Progenitor cell of endocrine pancreas (in vitro differentiated cells): ENCODE measurements around the gene SMARCA5. TPM values are rescaled to one million over a fixed set of nuclear protein-coding genes. Genes with fewer than 3 reads are reported as not detected.

Experiments used
- DNase-seq: peaks from one replicate; pipeline ENCODE4 v3.0.0; 2021; ENCODE audit warnings: low spot score; ENCODE audit not compliant: unreplicated experiment
- H3K27ac Mint-ChIP-seq: 2 replicates; pipeline ENCODE4 v1.8.0; 2021; ENCODE audit warnings: mild to moderate bottlenecking, moderate library complexity, mixed read lengths
- H3K27me3 Mint-ChIP-seq: 2 replicates; pipeline ENCODE4 v1.8.0; 2021; ENCODE audit warnings: mixed read lengths
- H3K36me3 Mint-ChIP-seq: 2 replicates; pipeline ENCODE4 v1.8.0; 2022; ENCODE audit warnings: mixed read lengths; ENCODE audit not compliant: insufficient read depth
- H3K4me1 Mint-ChIP-seq: 2 replicates; pipeline ENCODE4 v1.8.0; 2021; ENCODE audit warnings: low read depth, mixed read lengths
- H3K4me3 Mint-ChIP-seq: 2 replicates; pipeline ENCODE4 v1.8.0; 2021; ENCODE audit warnings: low read depth, mild to moderate bottlenecking, moderate library complexity, mixed read lengths
- H3K9me3 Mint-ChIP-seq: 2 replicates; pipeline ENCODE4 v1.8.0; 2021; ENCODE audit warnings: low read depth, mixed read lengths
- total RNA-seq: library from RNA; stranded (reverse); gene quantifications from 2 replicates; pipeline ENCODE4 v1.2.1, GENCODE V29; 2021
- TF ChIP-seq, protein P1 (sequence below): fragments of 200-600 bp; sonication (generic); IDR thresholded peaks from one replicate; pipeline ENCODE4 v1.5.0; 2021; ENCODE audit warnings: antibody characterized with exemption, mild to moderate bottlenecking; ENCODE audit not compliant: unreplicated experiment

The SMARCA5 gene
- total RNA-seq, 1 donor from 2014 or later = 86.2 TPM

DNA sequence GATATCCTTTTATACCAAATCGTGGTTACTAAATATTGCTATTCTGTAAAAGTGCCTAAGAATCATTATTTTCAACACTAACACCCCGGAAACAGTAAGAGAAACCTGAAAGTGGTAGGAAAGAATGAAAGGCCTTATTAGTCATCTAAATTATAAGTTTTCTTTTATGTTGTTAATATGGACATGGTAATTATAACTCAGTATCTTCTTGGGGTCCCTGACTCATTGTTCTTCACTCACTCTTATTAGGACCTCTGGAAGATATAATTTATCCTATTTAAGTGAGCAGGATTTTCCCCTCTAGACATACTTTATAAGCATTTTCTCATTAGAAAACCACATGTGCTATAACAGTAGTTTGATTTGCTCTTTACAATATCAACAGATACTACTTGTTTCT, 51.0 kb downstream of the SMARCA5 start:
- Mint-ChIP-seq H3K9me3 (peaks cover 15% of the 10 kb centered on the region), H3K4me3 (no peak overlapping the region), H3K4me1 (no peaks in the 10 kb centered on the region), H3K36me3 (no peaks in the 10 kb centered on the region), H3K27me3 (no peaks in the 10 kb centered on the region), H3K27ac (no peak overlapping the region)
- no peak for DNase-seq
- TF ChIP-seq, protein P1, sequence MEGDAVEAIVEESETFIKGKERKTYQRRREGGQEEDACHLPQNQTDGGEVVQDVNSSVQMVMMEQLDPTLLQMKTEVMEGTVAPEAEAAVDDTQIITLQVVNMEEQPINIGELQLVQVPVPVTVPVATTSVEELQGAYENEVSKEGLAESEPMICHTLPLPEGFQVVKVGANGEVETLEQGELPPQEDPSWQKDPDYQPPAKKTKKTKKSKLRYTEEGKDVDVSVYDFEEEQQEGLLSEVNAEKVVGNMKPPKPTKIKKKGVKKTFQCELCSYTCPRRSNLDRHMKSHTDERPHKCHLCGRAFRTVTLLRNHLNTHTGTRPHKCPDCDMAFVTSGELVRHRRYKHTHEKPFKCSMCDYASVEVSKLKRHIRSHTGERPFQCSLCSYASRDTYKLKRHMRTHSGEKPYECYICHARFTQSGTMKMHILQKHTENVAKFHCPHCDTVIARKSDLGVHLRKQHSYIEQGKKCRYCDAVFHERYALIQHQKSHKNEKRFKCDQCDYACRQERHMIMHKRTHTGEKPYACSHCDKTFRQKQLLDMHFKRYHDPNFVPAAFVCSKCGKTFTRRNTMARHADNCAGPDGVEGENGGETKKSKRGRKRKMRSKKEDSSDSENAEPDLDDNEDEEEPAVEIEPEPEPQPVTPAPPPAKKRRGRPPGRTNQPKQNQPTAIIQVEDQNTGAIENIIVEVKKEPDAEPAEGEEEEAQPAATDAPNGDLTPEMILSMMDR = no peak

DNA sequence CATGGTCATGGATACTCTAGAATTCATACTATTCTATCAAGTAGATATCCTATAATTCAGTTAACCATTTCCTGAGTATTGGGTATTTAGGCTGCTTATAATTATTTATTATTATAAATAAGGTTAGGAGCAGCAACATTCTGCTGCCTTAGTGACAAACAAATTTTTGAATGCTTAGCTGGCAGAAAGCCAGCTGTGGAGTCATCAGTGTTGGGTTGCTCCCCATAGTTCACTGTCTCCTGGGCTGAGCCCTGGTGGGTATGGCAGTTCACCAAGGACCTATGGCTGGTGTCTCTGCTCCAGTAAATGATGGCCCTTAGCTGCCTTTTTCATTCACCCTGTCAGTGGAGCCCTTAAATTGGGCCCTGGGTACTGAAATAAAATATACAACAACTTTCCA, 61.8 kb downstream of the SMARCA5 start:
- TF ChIP-seq, protein P1 = no peak
- no peaks in the 10 kb centered on the region for H3K4me1 Mint-ChIP-seq
- H3K27ac Mint-ChIP-seq = no peak overlapping the region
- H3K4me3 Mint-ChIP-seq = no peak overlapping the region
- no peaks in the 10 kb centered on the region for H3K36me3 Mint-ChIP-seq
- no peaks in the 10 kb centered on the region for H3K27me3 Mint-ChIP-seq
- H3K9me3 Mint-ChIP-seq = no peaks in the 10 kb centered on the region
- DNase-seq = no peak

DNA sequence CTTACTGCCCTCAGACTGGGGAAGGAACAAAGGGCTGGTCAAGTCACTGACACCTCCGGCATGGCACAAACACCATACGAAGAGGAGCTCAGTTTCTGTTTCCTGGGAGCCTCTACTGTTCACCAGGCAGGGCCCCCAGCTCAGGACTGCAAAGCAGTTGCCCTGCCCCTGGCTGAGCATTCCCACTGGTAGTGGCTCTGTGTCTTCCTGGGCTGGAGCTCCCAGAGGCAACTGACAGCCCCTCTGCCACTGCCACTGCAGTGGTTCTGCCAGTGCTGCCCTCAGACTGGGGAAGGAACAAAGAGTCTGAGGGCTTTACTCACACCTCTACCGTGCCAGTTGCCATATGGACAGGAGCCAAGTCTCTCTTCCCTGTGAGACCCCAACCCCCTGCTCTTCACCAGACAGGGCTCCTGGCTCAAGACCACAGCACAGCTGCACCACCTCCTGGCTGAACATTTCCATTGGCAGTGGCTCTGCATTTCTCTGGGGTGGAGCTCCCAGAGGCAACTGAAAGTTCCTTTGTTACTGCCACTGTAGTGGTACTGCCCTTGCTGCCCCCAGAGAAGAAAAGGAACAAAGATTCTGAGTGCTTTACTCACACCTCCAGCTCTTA, 67.9 kb downstream of the SMARCA5 start:
- Mint-ChIP-seq H3K9me3 (peaks cover 15% of the 10 kb centered on the region), H3K4me3 (no peak overlapping the region), H3K36me3 (peaks cover 2% of the 10 kb centered on the region), H3K27ac (no peak overlapping the region), H3K27me3 (no peaks in the 10 kb centered on the region), H3K4me1 (no peaks in the 10 kb centered on the region)
- TF ChIP-seq, protein P1 = no peak
- DNase-seq = no peak

DNA sequence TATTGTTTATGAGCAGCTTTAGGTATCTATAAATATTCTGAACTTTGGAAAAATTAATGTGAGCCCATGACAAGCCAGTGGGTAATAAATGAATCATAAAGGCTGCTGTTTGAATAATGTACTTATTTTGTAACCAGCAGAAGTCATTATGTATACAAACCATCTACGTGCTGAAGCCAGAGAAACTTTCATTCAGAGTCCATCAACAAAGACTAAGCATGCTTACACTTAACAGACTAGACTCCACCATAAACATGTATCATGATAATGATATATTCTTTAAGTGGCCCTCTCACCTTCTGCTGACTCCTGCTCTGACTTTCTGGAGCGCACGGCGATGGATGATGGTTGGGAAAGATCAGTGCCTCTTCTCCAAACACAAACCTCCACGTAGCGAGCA, 72.0 kb downstream of the SMARCA5 start:
- H3K27ac Mint-ChIP-seq = no peak overlapping the region
- peaks cover 15% of the 10 kb centered on the region for H3K9me3 Mint-ChIP-seq
- no peak overlapping the region for H3K4me3 Mint-ChIP-seq
- H3K4me1 Mint-ChIP-seq = no peaks in the 10 kb centered on the region
- TF ChIP-seq, protein P1 = no peak
- DNase-seq = no peak
- H3K36me3 Mint-ChIP-seq = peaks cover 2% of the 10 kb centered on the region
- no peaks in the 10 kb centered on the region for H3K27me3 Mint-ChIP-seq

DNA sequence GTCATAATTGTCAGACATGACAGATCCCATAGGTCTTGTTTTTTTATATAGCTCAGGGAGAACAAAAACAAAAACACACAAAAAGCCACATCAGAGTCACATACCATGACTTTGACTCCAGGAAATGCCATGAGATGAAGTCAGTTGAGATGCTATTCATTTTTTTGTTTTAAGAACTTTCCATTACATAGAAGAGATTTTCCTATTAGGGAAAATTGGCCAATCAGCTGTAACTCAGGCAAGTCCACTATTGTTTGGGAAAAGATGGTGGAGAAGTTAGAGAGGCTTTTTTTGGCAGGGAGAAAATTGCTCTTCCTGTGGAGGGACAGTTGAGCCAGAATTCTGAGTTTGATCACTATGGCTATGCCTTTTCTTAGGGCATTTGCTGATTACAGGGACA, 72.6 kb downstream of the SMARCA5 start:
- Mint-ChIP-seq H3K9me3 (peaks cover 15% of the 10 kb centered on the region), H3K36me3 (peaks cover 2% of the 10 kb centered on the region), H3K4me3 (no peak overlapping the region), H3K4me1 (no peaks in the 10 kb centered on the region), H3K27ac (no peak overlapping the region), H3K27me3 (no peaks in the 10 kb centered on the region)
- no peak for DNase-seq
- TF ChIP-seq, protein P1 = no peak
